ENCODE results near the gene CCT6B. TPM values are rescaled to one million over a fixed set of nuclear protein-coding genes. Genes with fewer than 3 reads are reported as not detected.

The CCT6B gene
- total and polyA plus RNA-seq, 2 of the 13 experiments (the other 11 are each of a cell fraction or from before 2014, with no cell fraction given) = 0.41 to 1.4 TPM

GRCh38 chr17:34894964-34895363 is 66.3 kb downstream of the CCT6B start:
- Histone ChIP-seq H3K4me3 (replicated peaks in 1 of 3; ENCODE audit: insufficient read depth in 1 of 3, low read depth in 2 of 3, low read length in 3 of 3) (no peak overlapping the region), H3K79me2 (ENCODE audit: insufficient read depth, low read length) (no peaks in the 10 kb centered on the region), H3K4me2 (ENCODE audit: low read depth, low read length) (no peak overlapping the region), H3K9ac (ENCODE audit: insufficient read depth, low read depth, low read length) (no peak overlapping the region), H3K27me3 (ENCODE audit: control insufficient read depth in 1 of 2, insufficient read depth in 2 of 2, low read length in 2 of 2) (peaks cover 0 to 9% of the 10 kb centered on the region in 2 experiments; a peak in 3 of 5 replicates), H3K27ac (ENCODE audit: extremely low read length, insufficient read depth, low read length) (no peak overlapping the region), H2AFZ (ENCODE audit: low read length) (no peak overlapping the region), H4K20me1 (ENCODE audit: insufficient read depth, low read length) (no peaks in the 10 kb centered on the region), H3K9me3 (ENCODE audit: low read length) (no peaks in the 10 kb centered on the region), H3K4me1 (ENCODE audit: insufficient read depth, low read length) (no peaks in the 10 kb centered on the region), H3K36me3 (replicated peaks in 1 of 2; ENCODE audit: control insufficient read depth in 1 of 2, insufficient read depth in 2 of 2, low read length in 2 of 2) (no peaks in the 10 kb centered on the region)
- TF ChIP-seq PTBP1 (IDR thresholded peaks at IDR 0.05; ENCODE audit: low read depth, low read length, poor library complexity, severe bottlenecking) (no peak), ARHGAP35 (CRISPR knock-in tag; IDR thresholded peaks at IDR 0.05; ENCODE audit: borderline replicate concordance) (no peak), NPAS2 (CRISPR knock-in tag; IDR thresholded peaks at IDR 0.05; ENCODE audit: borderline replicate concordance) (no peak), KDM5B (CRISPR knock-in tag; IDR thresholded peaks at IDR 0.05; ENCODE audit: borderline replicate concordance) (no peak), RFXAP (CRISPR knock-in tag; IDR thresholded peaks at IDR 0.05; ENCODE audit: borderline replicate concordance) (no peak), SP4 (CRISPR knock-in tag; IDR thresholded peaks at IDR 0.05) (no peak)
- TF ChIP-seq, protein P1, sequence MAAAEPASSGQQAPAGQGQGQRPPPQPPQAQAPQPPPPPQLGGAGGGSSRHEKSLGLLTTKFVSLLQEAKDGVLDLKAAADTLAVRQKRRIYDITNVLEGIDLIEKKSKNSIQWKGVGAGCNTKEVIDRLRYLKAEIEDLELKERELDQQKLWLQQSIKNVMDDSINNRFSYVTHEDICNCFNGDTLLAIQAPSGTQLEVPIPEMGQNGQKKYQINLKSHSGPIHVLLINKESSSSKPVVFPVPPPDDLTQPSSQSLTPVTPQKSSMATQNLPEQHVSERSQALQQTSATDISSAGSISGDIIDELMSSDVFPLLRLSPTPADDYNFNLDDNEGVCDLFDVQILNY (CRISPR knock-in tag; conservative IDR thresholded peaks at IDR 0.05) = no peak
- intact Hi-C loops (cut with micrococcal nuclease; ENCODE audit: unreplicated experiment) (no loop called here), in situ Hi-C loops (cut with HindIII; ENCODE audit: extremely low pct_ligation_motif_present, low pct_unique_long_range_greater_than_20kb) (loop anchor here (25.0 kb wide), 2 partner anchors 358 to 458 kb away; no protein-coding TSS in a partner anchor)
- FAIRE-seq (no peak), ATAC-seq (no peak), DNase-seq (ENCODE audit: low spot score) (no peak)
- ChIA-PET CTCF (ENCODE audit: low intra/inter-chr PET ratio, low total read pairs) (no interaction called here), POLR2A (no interaction called here)
- WGBS (ENCODE audit: low lambda C conversion rate) = 36% methylated on average over 4 of the region's 4 CpGs
- BruUV-seq (replicated peaks) = no TSS peak
